Heart left ventricle (tissue), 13 donors: ENCODE data around the gene TPSD1.
"Not testable (repeated sequence)": the region's sequence is repeated elsewhere in the genome, so short reads cannot be mapped to it uniquely, and the experiment has no call there.

Experiments used
- POLR2A ChIP-seq, 2 donors: fragments of 450-650 bp; IDR thresholded peaks; one replicate each; pipeline ENCODE4 v1.6.1; 2017; ENCODE audit warnings: antibody characterized with exemption in 2 of 2, mild to moderate bottlenecking in 2 of 2, moderate library complexity in 2 of 2
- TF ChIP-seq, protein P1 (sequence below), 12 donors: fragments of 200-600 bp; sonication (generic) in 4 of 12; IDR thresholded peaks; one replicate each; pipeline versions ENCODE4 v1.5.0 to v1.8.0; 2018 to 2022; ENCODE audit warnings: antibody characterized with exemption in 12 of 12, mild to moderate bottlenecking in 5 of 12
- donor health status: ischemic (EF 13 %, LVEDD 7.1; RV severe dilation, severe dysfunction).
- donor health status: DM: no; HTN: yes; CAD: no.
- donor health status: DM: no; HTN: no; CAD: no.
- donor health status: ischemic (EF 25% LVEDD 6.9; RV normal size, moderate dysfunction).
- donor health status: ischemic (EF 25% LVEDD 5.7; RV mildly dilated, moderate dysfunction).
- donor health status: ischemic (EF 35%, LVEDD 5.7; RV mildly dilated, moderate dysfunction).
- donor health status: nonischemic (EF 11% LVEDD 7.7; RV severe dilation, severe dysfunction).
- donor health status: DM: yes; HTN: yes; CAD: no.
- donor health status: PGD.
- donor health status: ischemic (EF 29% LVEDD 5.4; RV normal size, mild dysfunction).
- donor health status: nonischemic (EF 23%, LVEDD 6.1; RV moderate dilation, normal function).

DNA sequence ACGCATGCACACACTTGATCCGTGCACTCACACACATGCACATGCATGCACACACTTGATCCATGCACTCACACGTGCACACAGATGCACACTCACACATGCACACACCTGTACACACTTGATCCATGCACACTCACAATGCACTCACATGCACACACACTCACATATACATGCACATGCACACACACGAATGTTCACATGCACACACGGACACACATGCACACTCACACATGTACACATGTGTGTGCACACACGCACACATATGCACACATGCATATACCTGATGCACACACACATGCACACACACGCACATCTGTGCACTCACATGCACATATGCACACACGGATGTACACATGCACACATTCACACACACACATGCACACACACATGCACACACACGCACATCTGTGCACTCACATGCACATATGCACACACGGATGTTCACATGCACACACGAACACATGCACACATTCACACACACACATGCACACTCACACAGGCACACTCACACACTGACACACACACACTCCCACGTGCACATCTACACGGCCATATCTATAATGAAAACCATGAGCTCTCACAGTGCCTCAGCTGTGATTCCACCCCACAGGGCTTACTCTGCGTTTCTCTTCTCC is 7.8 kb upstream of the TPSD1 start:
- TF ChIP-seq, protein P1, sequence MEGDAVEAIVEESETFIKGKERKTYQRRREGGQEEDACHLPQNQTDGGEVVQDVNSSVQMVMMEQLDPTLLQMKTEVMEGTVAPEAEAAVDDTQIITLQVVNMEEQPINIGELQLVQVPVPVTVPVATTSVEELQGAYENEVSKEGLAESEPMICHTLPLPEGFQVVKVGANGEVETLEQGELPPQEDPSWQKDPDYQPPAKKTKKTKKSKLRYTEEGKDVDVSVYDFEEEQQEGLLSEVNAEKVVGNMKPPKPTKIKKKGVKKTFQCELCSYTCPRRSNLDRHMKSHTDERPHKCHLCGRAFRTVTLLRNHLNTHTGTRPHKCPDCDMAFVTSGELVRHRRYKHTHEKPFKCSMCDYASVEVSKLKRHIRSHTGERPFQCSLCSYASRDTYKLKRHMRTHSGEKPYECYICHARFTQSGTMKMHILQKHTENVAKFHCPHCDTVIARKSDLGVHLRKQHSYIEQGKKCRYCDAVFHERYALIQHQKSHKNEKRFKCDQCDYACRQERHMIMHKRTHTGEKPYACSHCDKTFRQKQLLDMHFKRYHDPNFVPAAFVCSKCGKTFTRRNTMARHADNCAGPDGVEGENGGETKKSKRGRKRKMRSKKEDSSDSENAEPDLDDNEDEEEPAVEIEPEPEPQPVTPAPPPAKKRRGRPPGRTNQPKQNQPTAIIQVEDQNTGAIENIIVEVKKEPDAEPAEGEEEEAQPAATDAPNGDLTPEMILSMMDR (IDR thresholded peaks at IDR 0.05), result not testable (repeated sequence)
- not testable (repeated sequence) for TF ChIP-seq POLR2A (IDR thresholded peaks at IDR 0.05)
